ENCODE measurements around the gene CDH23. TPM values are rescaled to one million over a fixed set of nuclear protein-coding genes. Genes with fewer than 3 reads are reported as not detected.
A peak's percentile ranks its signal among the peaks of the same experiment; 100 is the strongest.

Gene CDH23
- total RNA-seq, 2 experiments from 2014 or later = 4.6 to 5.2 TPM

DNA sequence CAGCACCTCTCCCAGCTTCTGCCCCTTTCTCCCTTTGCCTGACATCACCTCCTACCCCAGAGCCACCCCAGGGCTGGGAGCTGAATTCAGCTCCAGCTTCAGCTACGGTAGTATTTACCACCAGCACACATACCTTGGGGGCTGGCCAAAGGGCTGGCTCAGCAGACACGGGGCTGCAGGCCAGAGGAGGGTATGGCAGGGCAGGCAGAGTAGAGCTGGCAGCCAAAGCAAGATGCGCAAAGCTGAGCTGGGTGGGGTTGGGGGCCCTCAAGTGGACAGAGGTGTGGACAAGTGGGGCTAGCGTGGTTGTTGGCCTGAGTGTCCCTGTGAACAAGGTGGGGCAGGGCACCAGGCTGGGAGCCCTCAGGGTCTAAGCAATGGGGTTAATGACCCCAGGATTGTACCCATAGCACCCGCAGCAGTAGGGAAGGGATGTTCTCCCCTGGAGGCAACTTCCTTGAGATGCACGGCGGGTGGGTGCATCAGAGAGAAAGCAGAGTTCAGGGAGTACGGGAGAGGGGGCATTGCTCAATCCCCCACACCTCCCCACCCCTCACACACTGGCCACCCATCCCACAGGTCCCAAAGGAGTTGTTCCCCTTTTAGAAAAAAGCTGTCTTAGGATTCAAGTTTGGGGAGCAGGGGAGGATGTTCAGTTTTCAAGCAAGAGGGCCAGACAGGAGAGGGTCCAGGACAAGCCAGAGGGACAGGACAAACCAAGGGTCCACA is 368.6 kb downstream of the CDH23 start:
- peak overlapping the region; percentile 38 for H3K4me3 Mint-ChIP-seq
- DNase-seq (no peak), ATAC-seq (ENCODE audit: poor library complexity) (no peak)
- intact Hi-C loops (cut with DNase I, micrococcal nuclease) = no loop called here
- no peaks in the 10 kb centered on the region for H3K27me3 Mint-ChIP-seq
- TF ChIP-seq, protein P1, sequence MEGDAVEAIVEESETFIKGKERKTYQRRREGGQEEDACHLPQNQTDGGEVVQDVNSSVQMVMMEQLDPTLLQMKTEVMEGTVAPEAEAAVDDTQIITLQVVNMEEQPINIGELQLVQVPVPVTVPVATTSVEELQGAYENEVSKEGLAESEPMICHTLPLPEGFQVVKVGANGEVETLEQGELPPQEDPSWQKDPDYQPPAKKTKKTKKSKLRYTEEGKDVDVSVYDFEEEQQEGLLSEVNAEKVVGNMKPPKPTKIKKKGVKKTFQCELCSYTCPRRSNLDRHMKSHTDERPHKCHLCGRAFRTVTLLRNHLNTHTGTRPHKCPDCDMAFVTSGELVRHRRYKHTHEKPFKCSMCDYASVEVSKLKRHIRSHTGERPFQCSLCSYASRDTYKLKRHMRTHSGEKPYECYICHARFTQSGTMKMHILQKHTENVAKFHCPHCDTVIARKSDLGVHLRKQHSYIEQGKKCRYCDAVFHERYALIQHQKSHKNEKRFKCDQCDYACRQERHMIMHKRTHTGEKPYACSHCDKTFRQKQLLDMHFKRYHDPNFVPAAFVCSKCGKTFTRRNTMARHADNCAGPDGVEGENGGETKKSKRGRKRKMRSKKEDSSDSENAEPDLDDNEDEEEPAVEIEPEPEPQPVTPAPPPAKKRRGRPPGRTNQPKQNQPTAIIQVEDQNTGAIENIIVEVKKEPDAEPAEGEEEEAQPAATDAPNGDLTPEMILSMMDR (IDR thresholded peaks at IDR 0.05) = no peak
- ChIA-PET CTCF (interaction anchor here (1.3 to 2.7 kb wide), 2 partner anchors 8 to 39 kb away, joined by 3 to 19 read pairs; partner anchors contain the start of gene VSIR), POLR2A (interaction anchor here (1.0 to 14.6 kb wide), 4 partner anchors 7 to 38 kb away, joined by 4 to 416 read pairs (median 82); partner anchors contain the start of gene VSIR)
- Histone ChIP-seq H3K4me3 (ENCODE audit: low read length) (no peak overlapping the region), H3K27me3 (ENCODE audit: control insufficient read depth in 1 of 2, insufficient read depth in 2 of 2, low read length in 2 of 2) (no peaks in the 10 kb centered on the region), H3K27ac (ENCODE audit: low read depth in 1 of 2, low read length in 2 of 2) (peak overlapping the region; percentile 61 to 65), H3K36me3 (ENCODE audit: insufficient read depth, low read length) (peaks cover 87% of the 10 kb centered on the region), H3K9me3 (ENCODE audit: control insufficient read depth in 1 of 2, insufficient read depth in 1 of 2, low read length in 2 of 2) (no peaks in the 10 kb centered on the region), H3K4me1 (ENCODE audit: insufficient read depth, low read length) (peaks cover 94% of the 10 kb centered on the region)
- H3K9me3 Mint-ChIP-seq = no peaks in the 10 kb centered on the region
- peak overlapping the region; percentile 95 for H3K27ac Mint-ChIP-seq
- peaks cover 96% of the 10 kb centered on the region for H3K36me3 Mint-ChIP-seq (ENCODE audit: low read depth)
- peaks cover 98% of the 10 kb centered on the region for H3K4me1 Mint-ChIP-seq (ENCODE audit: low read depth)

DNA sequence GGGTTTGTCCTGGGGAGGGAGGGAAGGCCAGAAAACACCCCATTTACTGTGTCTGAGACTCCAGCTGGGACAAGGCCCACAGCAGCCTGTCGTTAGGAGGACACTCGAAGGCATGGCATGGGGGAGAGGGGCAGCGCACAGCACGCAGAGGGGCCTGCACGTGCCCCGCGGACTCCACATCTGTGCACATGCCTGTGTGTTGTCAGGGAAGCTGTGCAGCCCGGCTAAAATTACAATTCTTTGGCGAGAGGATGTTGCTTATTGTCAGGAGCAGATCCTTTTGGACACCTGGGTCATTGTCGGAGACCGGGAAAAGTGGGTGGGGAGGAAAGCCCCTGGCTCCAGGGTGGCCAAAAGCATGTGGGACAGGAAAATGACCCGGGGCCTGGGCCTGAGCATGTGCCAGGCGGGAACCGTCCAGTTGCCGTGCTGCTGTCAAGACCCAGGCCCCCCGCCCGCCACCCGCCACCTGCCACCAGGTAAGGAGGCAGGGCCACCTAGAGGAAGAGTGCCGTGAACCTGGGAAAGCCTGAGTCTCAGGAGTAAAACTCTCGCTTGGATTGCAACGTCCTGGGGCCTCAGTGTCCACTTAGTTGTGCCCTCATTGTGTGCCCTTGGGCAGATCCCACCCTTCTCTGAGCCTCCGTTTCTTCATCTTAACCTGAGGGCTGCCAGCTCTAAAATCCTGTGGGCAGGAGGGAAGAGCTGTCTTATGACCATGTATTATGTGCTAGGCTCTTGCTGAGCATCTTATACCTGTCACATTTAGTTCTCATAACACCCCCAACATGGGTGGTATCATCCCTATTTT is 369.4 kb downstream of the CDH23 start:
- peaks cover 95% of the 10 kb centered on the region for H3K36me3 Mint-ChIP-seq (ENCODE audit: low read depth)
- Histone ChIP-seq H3K36me3 (ENCODE audit: insufficient read depth, low read length) (peaks cover 87% of the 10 kb centered on the region), H3K27me3 (ENCODE audit: control insufficient read depth in 1 of 2, insufficient read depth in 2 of 2, low read length in 2 of 2) (no peaks in the 10 kb centered on the region), H3K9me3 (ENCODE audit: control insufficient read depth in 1 of 2, insufficient read depth in 1 of 2, low read length in 2 of 2) (no peaks in the 10 kb centered on the region), H3K4me1 (ENCODE audit: insufficient read depth, low read length) (peaks cover 94% of the 10 kb centered on the region), H3K4me3 (ENCODE audit: low read length) (no peak overlapping the region), H3K27ac (ENCODE audit: low read depth in 1 of 2, low read length in 2 of 2) (peak overlapping the region; percentile 71 to 74)
- peak overlapping the region; percentile 95 for H3K27ac Mint-ChIP-seq
- H3K27me3 Mint-ChIP-seq = no peaks in the 10 kb centered on the region
- intact Hi-C loops (cut with DNase I, micrococcal nuclease) = no loop called here
- ChIA-PET CTCF (interaction anchor here (0.8 to 3.9 kb wide), 3 partner anchors 9 to 130 kb away, joined by 3 to 16 read pairs (median 4); no protein-coding TSS in a partner anchor), POLR2A (interaction anchor here (0.7 to 14.6 kb wide), 5 partner anchors 9 to 1362 kb away, joined by 3 to 416 read pairs (median 5); partner anchors contain the start of gene EIF4EBP2)
- TF ChIP-seq, protein P1 (IDR thresholded peaks at IDR 0.05) = no peak
- DNase-seq (no peak), ATAC-seq (ENCODE audit: poor library complexity) (no peak)
- no peaks in the 10 kb centered on the region for H3K9me3 Mint-ChIP-seq
- peaks cover 98% of the 10 kb centered on the region for H3K4me1 Mint-ChIP-seq (ENCODE audit: low read depth)
- H3K4me3 Mint-ChIP-seq = peak overlapping the region; percentile 70

DNA sequence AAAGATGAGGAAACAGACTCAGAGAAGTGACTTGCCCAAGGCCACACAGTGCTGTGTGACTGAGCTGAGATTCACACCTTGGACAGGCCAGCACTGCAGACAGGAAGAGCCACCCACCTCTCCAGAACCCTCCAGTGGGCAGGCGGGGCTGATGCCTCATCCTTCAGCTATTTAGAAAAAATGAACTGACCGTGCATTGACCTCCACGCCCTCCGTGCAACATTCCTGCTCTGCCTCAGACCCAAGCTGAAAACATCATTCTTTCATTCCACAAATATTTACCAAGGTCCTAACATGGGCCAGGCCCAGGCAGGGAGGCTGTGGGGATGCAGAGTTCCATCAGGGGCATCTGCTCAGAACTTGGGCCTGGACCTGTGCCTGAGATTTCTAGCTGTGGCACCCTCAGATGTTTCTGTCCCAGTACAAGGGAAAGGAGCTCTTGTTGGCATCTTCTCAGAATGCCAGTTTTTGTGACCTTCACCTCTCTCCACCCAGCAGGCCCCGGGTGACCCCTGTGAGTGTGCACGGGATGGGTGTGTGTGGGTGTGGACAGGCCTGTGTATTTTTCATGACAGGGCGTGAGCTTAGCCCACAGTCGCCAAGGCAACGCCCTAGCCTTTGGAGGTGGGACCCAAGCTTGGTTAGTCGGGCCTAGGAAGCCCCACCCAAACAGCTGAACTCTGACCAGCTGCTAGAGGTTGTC is 370.1 kb downstream of the CDH23 start:
- no peaks in the 10 kb centered on the region for H3K27me3 Mint-ChIP-seq
- ATAC-seq (ENCODE audit: poor library complexity) (no peak), DNase-seq (peak in 3 of 14 experiments; percentile 30 to 63 (median 56))
- H3K27ac Mint-ChIP-seq = peak overlapping the region; percentile 95
- TF ChIP-seq, protein P1 (IDR thresholded peaks at IDR 0.05) = no peak
- Histone ChIP-seq H3K4me1 (ENCODE audit: insufficient read depth, low read length) (peaks cover 94% of the 10 kb centered on the region), H3K4me3 (ENCODE audit: low read length) (peak overlapping the region; percentile 1), H3K9me3 (ENCODE audit: control insufficient read depth in 1 of 2, insufficient read depth in 1 of 2, low read length in 2 of 2) (no peaks in the 10 kb centered on the region), H3K36me3 (ENCODE audit: insufficient read depth, low read length) (peaks cover 82% of the 10 kb centered on the region), H3K27ac (ENCODE audit: low read depth in 1 of 2, low read length in 2 of 2) (peak overlapping the region; percentile 71 to 74), H3K27me3 (ENCODE audit: control insufficient read depth in 1 of 2, insufficient read depth in 2 of 2, low read length in 2 of 2) (no peaks in the 10 kb centered on the region)
- POLR2A ChIA-PET = interaction anchor here (0.7 to 14.6 kb wide), 7 partner anchors 10 to 1363 kb away, joined by 3 to 416 read pairs (median 3); partner anchors contain the start of gene EIF4EBP2
- CTCF ChIA-PET = interaction anchor here (0.8 to 3.9 kb wide), 5 partner anchors 10 to 129 kb away, joined by 3 to 16 read pairs (median 3); no protein-coding TSS in a partner anchor
- peak overlapping the region; percentile 70 for H3K4me3 Mint-ChIP-seq
- peaks cover 95% of the 10 kb centered on the region for H3K36me3 Mint-ChIP-seq (ENCODE audit: low read depth)
- no peaks in the 10 kb centered on the region for H3K9me3 Mint-ChIP-seq
- peaks cover 98% of the 10 kb centered on the region for H3K4me1 Mint-ChIP-seq (ENCODE audit: low read depth)
- intact Hi-C loops (cut with DNase I, micrococcal nuclease) = no loop called here
